Esophagus squamous epithelium (tissue), 5 donors: Measurements from ENCODE around the gene VSX1. TPM values are rescaled to one million over a fixed set of nuclear protein-coding genes. Genes with fewer than 3 reads are reported as not detected.

Source experiments
- DNase-seq: peaks from one replicate; lab custom pipeline; 2025; lab: John Stamatoyannopoulos, UW
- H3K27ac ChIP-seq, 4 donors: fragments of 200-600 bp; sonication (generic); one replicate each; pipeline ENCODE4 v1.5.1; 2016 to 2019; ENCODE audit warnings: mild to moderate bottlenecking in 1 of 4
- H3K27me3 ChIP-seq, 4 donors: fragments of 200-600 bp; sonication (generic); 1 replicate in 3 of 4; 2 replicates in 1 of 4; pipeline versions ENCODE4 v1.5.1 to v1.6.0; 2017 to 2021; ENCODE audit warnings: antibody characterized with exemption in 1 of 4
- H3K36me3 ChIP-seq, 3 donors: fragments of 200-600 bp; sonication (generic); one replicate each; pipeline ENCODE4 v1.5.1; 2016 to 2019
- H3K4me1 ChIP-seq, 3 donors: fragments of 200-600 bp; sonication (generic); one replicate each; pipeline ENCODE4 v1.5.1; 2017 to 2019
- H3K4me3 ChIP-seq, 4 donors: fragments of 200-600 bp; sonication (generic); 1 replicate in 3 of 4; 2 replicates in 1 of 4; pipeline ENCODE4 v1.5.1; 2016 to 2019; ENCODE audit warnings: mild to moderate bottlenecking in 2 of 4, moderate library complexity in 1 of 4
- H3K9me3 ChIP-seq, 3 donors: fragments of 200-600 bp; sonication (generic); one replicate each; pipeline ENCODE4 v1.5.1; 2016 to 2019
- CTCF ChIP-seq, 6 experiments: fragments of 450-650 bp in 4 of 6; fragments of 200-600 bp in 2 of 6; sonication (generic) in 2 of 6; IDR thresholded peaks; one replicate each; pipeline ENCODE4 v1.5.1; 2016 to 2019; ENCODE audit warnings: antibody characterized with exemption in 6 of 6, mild to moderate bottlenecking in 4 of 6, moderate library complexity in 4 of 6
- POLR2A ChIP-seq, 4 donors: fragments of 450-650 bp; IDR thresholded peaks; one replicate each; pipeline ENCODE4 v1.6.1; 2017; ENCODE audit warnings: antibody characterized with exemption in 4 of 4, mild to moderate bottlenecking in 4 of 4, moderate library complexity in 3 of 4
- WGBS, 2 donors: methylation state at CpG; one replicate each; pipeline ENCODE4 v1.1.5; 2018; 5-methylcytosine and 5-hydroxymethylcytosine counted together
- intact Hi-C: fragments of 100-400 bp; cut with DNase I; formaldehyde crosslinking; loops from one replicate; pipeline ENCODE4 v1.15.0; 2022
- total RNA-seq, 4 donors: library from RNA; depleted of rRNA; stranded (reverse); fragments of >200 nt; gene quantifications; one replicate each; pipeline ENCODE4 v1.1.0, GENCODE V29; 2016
- donor health status: DM: yes; HTN: yes; CAD: no.

VSX1 gene
- total RNA-seq, 4 donors from 2014 or later = not detected

- no peak for DNase-seq
- WGBS, 2 donors = 100% methylated on average over 1 to 6 of the region's 8 CpGs
- Histone ChIP-seq H3K9me3 (no peaks in the 10 kb centered on the region), H3K4me1 (peaks cover 14 to 41% (median 22%) of the 10 kb centered on the region in 3 donors), H3K36me3 (peaks cover 0 to 17% (median 0%) of the 10 kb centered on the region in 3 donors), H3K27me3 (no peaks in the 10 kb centered on the region), H3K27ac (no peak overlapping the region), H3K4me3 (no peak overlapping the region)
- intact Hi-C loops = no loop called here
- no peak for TF ChIP-seq CTCF (IDR thresholded peaks at IDR 0.05)
- TF ChIP-seq POLR2A (IDR thresholded peaks at IDR 0.05) = no peak
Measured at GRCh38 chr20:25030649-25031207, 51.2 kb downstream of the VSX1 start.

GRCh38 chr20:25030007-25030648, 51.8 kb downstream of the VSX1 start:
- Histone ChIP-seq H3K36me3 (peaks cover 0 to 17% (median 0%) of the 10 kb centered on the region in 3 donors), H3K27me3 (no peaks in the 10 kb centered on the region)
- WGBS, 2 donors = 94 to 96% methylated on average over 5 of the region's 5 CpGs

GRCh38 chr20:25025986-25026605, 55.8 kb downstream of the VSX1 start:
- WGBS, 2 donors = 78 to 87% methylated on average over 1 to 2 of the region's 4 CpGs
- H3K9me3 ChIP-seq = no peaks in the 10 kb centered on the region
- H3K4me3 ChIP-seq = no peak overlapping the region
- no peak overlapping the region for H3K27ac ChIP-seq
- H3K36me3 ChIP-seq = peaks cover 0 to 21% (median 0%) of the 10 kb centered on the region in 3 donors
- TF ChIP-seq POLR2A (IDR thresholded peaks at IDR 0.05) (no peak), CTCF (IDR thresholded peaks at IDR 0.05) (no peak)
- peaks cover 12 to 37% (median 19%) of the 10 kb centered on the region in 3 donors for H3K4me1 ChIP-seq
- intact Hi-C loops = no loop called here
- DNase-seq = no peak
- H3K27me3 ChIP-seq = no peaks in the 10 kb centered on the region

More at GRCh38 chr20:25030007-25030648, 51.8 kb downstream of the VSX1 start:
- TF ChIP-seq CTCF (IDR thresholded peaks at IDR 0.05) = no peak
- TF ChIP-seq POLR2A (IDR thresholded peaks at IDR 0.05) = no peak
- intact Hi-C loops = no loop called here
- Histone ChIP-seq H3K4me3 (no peak overlapping the region), H3K4me1 (peaks cover 14 to 35% (median 19%) of the 10 kb centered on the region in 3 donors), H3K9me3 (no peaks in the 10 kb centered on the region), H3K27ac (no peak overlapping the region)
- DNase-seq = no peak

Other genes starting within 250 kb of the VSX1 start
- 1 to 10 TPM; 2.5 to 6.1 (median 4.1) TPM for gene CST7, start 132.9 kb downstream of the VSX1 start, total RNA-seq
- 10 to 100 TPM; 16.7 to 38.4 (median 25.6) TPM for gene APMAP, start 89.4 kb downstream of the VSX1 start, total RNA-seq
- gene ACSS1, start 24.0 kb downstream of the VSX1 start, total RNA-seq = 10 to 100 TPM in 3 of 4 donors, 1 to 10 TPM in 1; 5.8 to 23.5 (median 11.1) TPM
- gene ENTPD6, start 113.6 kb upstream of the VSX1 start, total RNA-seq = 10 to 100 TPM; 26.5 to 48.4 (median 40.2) TPM
- 100 to 1,000 TPM in 2 of 4 donors, 10 to 100 TPM in 2; 70.8 to 127 (median 95.6) TPM for gene PYGB, start 165.9 kb upstream of the VSX1 start, total RNA-seq